K562 (cell line): ENCODE measurements around the gene RABGAP1L. TPM values are rescaled to one million over a fixed set of nuclear protein-coding genes. Genes with fewer than 3 reads are reported as not detected.

Experiments used
- HOXB6 ChIP-seq: fragments of 250-450 bp; sonication (Bioruptor Pico); IDR thresholded peaks from 2 replicates; pipeline ENCODE4 v1.5.1; 2022; ENCODE audit warnings: mild to moderate bottlenecking, borderline replicate concordance
- ILF3 ChIP-seq: fragments of 450-650 bp; IDR thresholded peaks from 2 replicates; pipeline ENCODE4 v1.6.1; 2018; ENCODE audit warnings: antibody characterized with exemption, mild to moderate bottlenecking, moderate library complexity, borderline replicate concordance
- KLF6 ChIP-seq: fragments of 250-450 bp; sonication (Bioruptor Pico); IDR thresholded peaks from 2 replicates; pipeline ENCODE4 v1.4.0; 2020; ENCODE audit warnings: mild to moderate bottlenecking, moderate library complexity, borderline replicate concordance
- MED1 ChIP-seq: sonication (generic); formaldehyde crosslinking; IDR thresholded peaks from 2 replicates; pipeline ENCODE4 v1.8.1; 2023; ENCODE audit warnings: missing genetic modification reagents, borderline replicate concordance
- NCOA2 ChIP-seq, 2 experiments: fragments of 450-650 bp; IDR thresholded peaks; 2 replicates each; pipeline ENCODE4 v1.6.1; 2018; ENCODE audit warnings: mild to moderate bottlenecking in 2 of 2, moderate library complexity in 1 of 2; ENCODE audit not compliant: partially characterized antibody in 2 of 2
- NFXL1 ChIP-seq: fragments of 450-650 bp; formaldehyde crosslinking; IDR thresholded peaks from 2 replicates; pipeline ENCODE4 v1.4.0; 2021; ENCODE audit warnings: mild to moderate bottlenecking
- SMAD3 ChIP-seq: fragments of 450-650 bp; formaldehyde crosslinking; conservative IDR thresholded peaks from 2 replicates; pipeline ENCODE4 v1.4.0; 2020; ENCODE audit warnings: mild to moderate bottlenecking
- SNIP1 ChIP-seq: fragments of 450-650 bp; IDR thresholded peaks from 2 replicates; pipeline ENCODE4 v1.7.1; 2017; ENCODE audit warnings: low read depth, mild to moderate bottlenecking
- ZFP1 ChIP-seq: fragments of 450-650 bp; formaldehyde crosslinking; IDR thresholded peaks from 2 replicates; pipeline ENCODE4 v1.4.0; 2020; ENCODE audit warnings: mild to moderate bottlenecking, mixed read lengths
- ZNF507 ChIP-seq: conservative IDR thresholded peaks from 2 replicates; pipeline ENCODE4 v1.6.1; 2017; ENCODE audit warnings: missing genetic modification characterization, missing compliant biosample characterization
- ZNF707 ChIP-seq: fragments of 250-450 bp; sonication (Bioruptor Pico); conservative IDR thresholded peaks from 2 replicates; pipeline ENCODE4 v1.8.0; 2022; ENCODE audit warnings: inconsistent platforms, mild to moderate bottlenecking, moderate library complexity
- ZNF780A ChIP-seq: fragments of 250-450 bp; sonication (Bioruptor Pico); IDR thresholded peaks from 2 replicates; pipeline ENCODE4 v1.5.0; 2021; ENCODE audit warnings: mild to moderate bottlenecking
- polyA plus RNA-seq, 8 experiments: library from polyadenylated mRNA; depleted of rRNA in 4 of 8; stranded (reverse) in 5 of 8; unstranded in 3 of 8; fragments of >200 nt; fragmentation: Nextera tagmentation in 2 of 8; fragmentation: Illumina TruSeq in 1 of 8; extraction: Ambion mirVana in 2 of 8; extraction: Trizol in 1 of 8; gene quantifications; 2 replicates each; pipeline versions ENCODE4 v1.2.1 to v1.2.3, GENCODE V29; 2011 to 2014; ENCODE audit warnings: inconsistent platforms in 1 of 8, missing spikeins in 1 of 8
- total RNA-seq, 7 experiments: library from RNA; depleted of rRNA in 6 of 7; stranded (reverse); fragments of >200 nt in 6 of 7; fragmentation: Illumina TruSeq in 2 of 7; extraction: Trizol in 2 of 7; gene quantifications; 2 replicates each; pipeline versions ENCODE4 v1.2.1 to v1.2.3, GENCODE V29; 2011 to 2021; ENCODE audit warnings: low replicate concordance in 1 of 7
- TF ChIP-seq, protein P1 (sequence below): fragments of 250-450 bp; sonication (Bioruptor Pico); IDR thresholded peaks from 2 replicates; pipeline ENCODE4 v1.5.1; 2021; ENCODE audit warnings: mild to moderate bottlenecking
- TF ChIP-seq, protein P2 (sequence below), 2 experiments: fragments of 450-650 bp; formaldehyde crosslinking in 1 of 2; IDR thresholded peaks; 2 replicates each; pipeline versions ENCODE4 v1.4.0 to v1.6.1; 2014 to 2020; ENCODE audit warnings: mild to moderate bottlenecking in 2 of 2, borderline replicate concordance in 1 of 2, low read depth in 1 of 2
- TF ChIP-seq, protein P3 (sequence below): sonication (generic); formaldehyde crosslinking; IDR thresholded peaks from 2 replicates; pipeline ENCODE4 v1.8.1; 2023; ENCODE audit warnings: mild to moderate bottlenecking, missing genetic modification reagents

RABGAP1L gene
- total and polyA plus RNA-seq, 9 of the 15 experiments (the other 6 are each of a cell fraction or from before 2014, with no cell fraction given), result 16.5 to 44.9 (median 26.7) TPM

DNA sequence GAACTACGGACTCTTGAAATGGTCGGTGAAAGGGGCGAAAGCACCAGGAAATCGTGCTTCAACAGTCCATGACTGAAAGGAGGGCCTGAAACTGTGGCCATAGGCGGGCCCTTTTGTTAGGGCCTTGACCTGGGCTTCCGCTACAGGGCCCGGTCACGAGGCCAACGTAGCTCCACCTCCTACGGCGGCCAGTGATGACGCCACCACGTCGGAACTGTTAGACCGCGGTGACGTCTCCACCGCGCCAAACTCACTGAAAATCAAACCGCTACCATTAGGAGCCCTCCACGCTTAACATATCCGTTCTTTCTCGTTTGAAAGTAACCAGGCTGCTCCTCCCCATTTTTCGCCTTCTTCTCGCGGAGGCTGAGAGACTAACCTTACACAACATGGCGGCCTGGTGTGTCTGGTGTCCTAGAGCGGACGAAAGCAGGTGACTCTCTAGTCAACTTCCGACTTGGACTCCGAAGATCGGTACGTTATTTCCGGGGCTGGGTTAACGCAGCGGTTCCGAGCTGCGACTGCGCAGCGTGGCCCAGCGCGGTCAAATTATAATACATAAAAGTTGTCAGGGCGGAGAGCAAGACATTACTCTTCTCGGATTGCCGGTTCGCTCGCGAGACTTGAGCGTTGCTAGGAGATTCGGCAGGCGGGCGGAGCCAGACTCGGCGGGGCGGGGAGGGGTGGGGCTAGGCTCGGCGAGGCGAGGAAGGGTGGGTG, 840.1 kb downstream of the RABGAP1L start (continued):
- TF ChIP-seq ZFP1 (CRISPR knock-in tag) (no peak), SNIP1 (peak; percentile 99), ZNF507 (no peak), NFXL1 (CRISPR knock-in tag) (no peak), ILF3 (no peak), MED1 (CRISPR knock-in tag) (no peak), ZNF780A (CRISPR knock-in tag) (no peak), ZNF707 (CRISPR knock-in tag) (no peak), HOXB6 (CRISPR knock-in tag) (no peak), NCOA2 (IDR thresholded peaks at IDR 0.05; ENCODE audit: partially characterized antibody in 2 of 2) (no peak), SMAD3 (CRISPR knock-in tag) (0 out of 2 replicates have a peak, but pooled peaks have one; percentile 58), KLF6 (peak; percentile 64; the same call in 1 of the 2 replicates)
- TF ChIP-seq, protein P1, sequence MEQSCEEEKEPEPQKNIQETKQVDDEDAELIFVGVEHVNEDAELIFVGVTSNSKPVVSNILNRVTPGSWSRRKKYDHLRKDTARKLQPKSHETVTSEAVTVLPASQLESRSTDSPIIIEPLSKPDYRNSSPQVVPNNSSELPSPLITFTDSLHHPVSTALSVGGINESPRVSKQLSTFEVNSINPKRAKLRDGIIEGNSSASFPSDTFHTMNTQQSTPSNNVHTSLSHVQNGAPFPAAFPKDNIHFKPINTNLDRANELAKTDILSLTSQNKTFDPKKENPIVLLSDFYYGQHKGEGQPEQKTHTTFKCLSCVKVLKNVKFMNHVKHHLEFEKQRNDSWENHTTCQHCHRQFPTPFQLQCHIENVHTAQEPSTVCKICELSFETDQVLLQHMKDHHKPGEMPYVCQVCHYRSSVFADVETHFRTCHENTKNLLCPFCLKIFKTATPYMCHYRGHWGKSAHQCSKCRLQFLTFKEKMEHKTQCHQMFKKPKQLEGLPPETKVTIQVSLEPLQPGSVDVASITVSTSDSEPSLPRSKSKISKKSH (CRISPR knock-in tag), result no peak
- TF ChIP-seq, protein P2, sequence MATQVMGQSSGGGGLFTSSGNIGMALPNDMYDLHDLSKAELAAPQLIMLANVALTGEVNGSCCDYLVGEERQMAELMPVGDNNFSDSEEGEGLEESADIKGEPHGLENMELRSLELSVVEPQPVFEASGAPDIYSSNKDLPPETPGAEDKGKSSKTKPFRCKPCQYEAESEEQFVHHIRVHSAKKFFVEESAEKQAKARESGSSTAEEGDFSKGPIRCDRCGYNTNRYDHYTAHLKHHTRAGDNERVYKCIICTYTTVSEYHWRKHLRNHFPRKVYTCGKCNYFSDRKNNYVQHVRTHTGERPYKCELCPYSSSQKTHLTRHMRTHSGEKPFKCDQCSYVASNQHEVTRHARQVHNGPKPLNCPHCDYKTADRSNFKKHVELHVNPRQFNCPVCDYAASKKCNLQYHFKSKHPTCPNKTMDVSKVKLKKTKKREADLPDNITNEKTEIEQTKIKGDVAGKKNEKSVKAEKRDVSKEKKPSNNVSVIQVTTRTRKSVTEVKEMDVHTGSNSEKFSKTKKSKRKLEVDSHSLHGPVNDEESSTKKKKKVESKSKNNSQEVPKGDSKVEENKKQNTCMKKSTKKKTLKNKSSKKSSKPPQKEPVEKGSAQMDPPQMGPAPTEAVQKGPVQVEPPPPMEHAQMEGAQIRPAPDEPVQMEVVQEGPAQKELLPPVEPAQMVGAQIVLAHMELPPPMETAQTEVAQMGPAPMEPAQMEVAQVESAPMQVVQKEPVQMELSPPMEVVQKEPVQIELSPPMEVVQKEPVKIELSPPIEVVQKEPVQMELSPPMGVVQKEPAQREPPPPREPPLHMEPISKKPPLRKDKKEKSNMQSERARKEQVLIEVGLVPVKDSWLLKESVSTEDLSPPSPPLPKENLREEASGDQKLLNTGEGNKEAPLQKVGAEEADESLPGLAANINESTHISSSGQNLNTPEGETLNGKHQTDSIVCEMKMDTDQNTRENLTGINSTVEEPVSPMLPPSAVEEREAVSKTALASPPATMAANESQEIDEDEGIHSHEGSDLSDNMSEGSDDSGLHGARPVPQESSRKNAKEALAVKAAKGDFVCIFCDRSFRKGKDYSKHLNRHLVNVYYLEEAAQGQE (IDR thresholded peaks at IDR 0.05; ENCODE audit: borderline replicate concordance), result peak; percentile 57
- TF ChIP-seq, protein P2 (CRISPR knock-in tag; IDR thresholded peaks at IDR 0.05; ENCODE audit: low read depth), result peak; percentile 80
- TF ChIP-seq, protein P3, sequence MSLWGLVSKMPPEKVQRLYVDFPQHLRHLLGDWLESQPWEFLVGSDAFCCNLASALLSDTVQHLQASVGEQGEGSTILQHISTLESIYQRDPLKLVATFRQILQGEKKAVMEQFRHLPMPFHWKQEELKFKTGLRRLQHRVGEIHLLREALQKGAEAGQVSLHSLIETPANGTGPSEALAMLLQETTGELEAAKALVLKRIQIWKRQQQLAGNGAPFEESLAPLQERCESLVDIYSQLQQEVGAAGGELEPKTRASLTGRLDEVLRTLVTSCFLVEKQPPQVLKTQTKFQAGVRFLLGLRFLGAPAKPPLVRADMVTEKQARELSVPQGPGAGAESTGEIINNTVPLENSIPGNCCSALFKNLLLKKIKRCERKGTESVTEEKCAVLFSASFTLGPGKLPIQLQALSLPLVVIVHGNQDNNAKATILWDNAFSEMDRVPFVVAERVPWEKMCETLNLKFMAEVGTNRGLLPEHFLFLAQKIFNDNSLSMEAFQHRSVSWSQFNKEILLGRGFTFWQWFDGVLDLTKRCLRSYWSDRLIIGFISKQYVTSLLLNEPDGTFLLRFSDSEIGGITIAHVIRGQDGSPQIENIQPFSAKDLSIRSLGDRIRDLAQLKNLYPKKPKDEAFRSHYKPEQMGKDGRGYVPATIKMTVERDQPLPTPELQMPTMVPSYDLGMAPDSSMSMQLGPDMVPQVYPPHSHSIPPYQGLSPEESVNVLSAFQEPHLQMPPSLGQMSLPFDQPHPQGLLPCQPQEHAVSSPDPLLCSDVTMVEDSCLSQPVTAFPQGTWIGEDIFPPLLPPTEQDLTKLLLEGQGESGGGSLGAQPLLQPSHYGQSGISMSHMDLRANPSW (CRISPR knock-in tag), result peak; percentile 85; the same call in 1 of the 2 replicates
